HepG2 (cell line): ENCODE measurements around the gene APBA3. TPM values are rescaled to one million over a fixed set of nuclear protein-coding genes. Genes with fewer than 3 reads are reported as not detected.

ENCODE experiments used
- ATAC-seq: fragments of 200-7000 bp; cut with Tn5 transposase; 3 replicates; pipeline ENCODE4 v1.9.1; 2020; ENCODE audit warnings: mild to moderate bottlenecking, moderate library complexity
- BruUV-seq: library from RNA; stranded (reverse); fragments of 400-500 nt; replicated peaks from 2 replicates; lab custom pipeline; 2021; lab: Mats Ljungman, UMichigan
- CTCF ChIA-PET: fragments of 300-600 bp; formaldehyde crosslinking; extraction: SDS; loops from one replicate; lab custom pipeline; 2021; ENCODE audit warnings: low total read pairs, inconsistent platforms, low intra/inter-chr PET ratio; lab: Yijun Ruan, JAX
- POLR2A ChIA-PET: fragments of 350-600 bp; sonication (Branson Sonifier 250); formaldehyde crosslinking; loops from one replicate; lab custom pipeline; 2020; ENCODE audit warnings: antibody characterized with exemption, inconsistent platforms; lab: Yijun Ruan, JAX
- DNase-seq: peaks from one replicate; pipeline ENCODE4 v3.0.0-alpha.2; 2015; ENCODE audit warnings: low spot score
- FAIRE-seq: peaks from 3 replicates; lab custom pipeline; 2011; peaks lifted over from hg19 to GRCh38; lab: Jason Lieb, UNC
- H2AFZ ChIP-seq: one replicate; pipeline ENCODE4 v1.6.1; 2011; ENCODE audit warnings: low read length, inconsistent platforms
- H3K27ac ChIP-seq: fragments of 300-600 bp; 3 replicates; pipeline ENCODE4 v1.8.0; 2011; ENCODE audit warnings: mixed run types, mild to moderate bottlenecking, mixed read lengths, low read length, inconsistent platforms; ENCODE audit not compliant: insufficient read depth; ENCODE audit errors: extremely low read length
- H3K27me3 ChIP-seq, 2 experiments: fragments of 200-600 bp in 1 of 2; 2 replicates in 1 of 2; 3 replicates in 1 of 2; pipeline versions ENCODE4 v1.6.0 to v1.8.0; 2011; ENCODE audit warnings: low read length in 2 of 2, mild to moderate bottlenecking in 2 of 2, moderate library complexity in 2 of 2, inconsistent platforms in 1 of 2; ENCODE audit not compliant: insufficient read depth in 2 of 2, control insufficient read depth in 1 of 2
- H3K36me3 ChIP-seq, 2 experiments: fragments of 200-600 bp in 1 of 2; replicated peaks in 1 of 2; 2 replicates in 1 of 2; 3 replicates in 1 of 2; pipeline versions ENCODE4 v1.5.1 to v1.8.0; 2011; ENCODE audit warnings: low read length in 2 of 2, inconsistent platforms in 1 of 2; ENCODE audit not compliant: insufficient read depth in 2 of 2, control insufficient read depth in 1 of 2
- H3K4me1 ChIP-seq: 2 replicates; pipeline ENCODE4 v1.5.1; 2012; ENCODE audit warnings: low read length, inconsistent platforms; ENCODE audit not compliant: insufficient read depth
- H3K4me2 ChIP-seq: 2 replicates; pipeline ENCODE4 v1.6.0; 2011; ENCODE audit warnings: low read depth, low read length, inconsistent platforms
- H3K4me3 ChIP-seq, 3 experiments: fragments of 200-600 bp in 1 of 3; sonication (generic), shearing (Covaris generic) in 1 of 3; replicated peaks in 1 of 3; 2 replicates each; pipeline ENCODE4 v1.5.1; 2011 to 2016; ENCODE audit warnings: low read length in 3 of 3, inconsistent platforms in 2 of 3, low read depth in 2 of 3, mild to moderate bottlenecking in 2 of 3, control low read depth in 1 of 3, mixed read lengths in 1 of 3; ENCODE audit not compliant: insufficient read depth in 1 of 3
- H3K79me2 ChIP-seq: one replicate; pipeline ENCODE4 v1.6.1; 2011; ENCODE audit warnings: low read length, inconsistent platforms; ENCODE audit not compliant: insufficient read depth
- H3K9ac ChIP-seq: 2 replicates; pipeline ENCODE4 v1.6.0; 2011; ENCODE audit warnings: mild to moderate bottlenecking, low read depth, low read length, inconsistent platforms; ENCODE audit not compliant: insufficient read depth
- H3K9me3 ChIP-seq: 2 replicates; pipeline ENCODE4 v1.5.1; 2012; ENCODE audit warnings: mild to moderate bottlenecking, low read length
- H4K20me1 ChIP-seq: 2 replicates; pipeline ENCODE4 v1.6.0; 2011; ENCODE audit warnings: inconsistent platforms, mild to moderate bottlenecking, low read length, moderate library complexity; ENCODE audit not compliant: insufficient read depth
- AGO2 ChIP-seq: fragments of 200-400 bp; formaldehyde crosslinking; optimal IDR thresholded peaks from 2 replicates; pipeline ENCODE3; 2017; ENCODE audit warnings: mild to moderate bottlenecking, low read depth, low read length, moderate library complexity
- ARNT ChIP-seq: fragments of 450-650 bp; IDR thresholded peaks from 2 replicates; pipeline ENCODE4 v1.6.1; 2017
- CBX2 ChIP-seq, 2 experiments: fragments of 200-600 bp in 1 of 2; sonication (generic); formaldehyde crosslinking in 1 of 2; IDR thresholded peaks; 2 replicates each; pipeline versions ENCODE4 v1.7.0 to v1.8.1; 2018 to 2022; ENCODE audit warnings: low read depth in 2 of 2, low read length in 1 of 2, mild to moderate bottlenecking in 1 of 2, missing genetic modification reagents in 1 of 2
- DNMT3B ChIP-seq: conservative IDR thresholded peaks from 2 replicates; pipeline ENCODE4 v1.6.1; 2016; ENCODE audit warnings: missing biosample characterization, control low read depth
- NFKBIZ ChIP-seq: IDR thresholded peaks from 2 replicates; pipeline ENCODE4 v1.6.1; 2018; ENCODE audit warnings: missing genetic modification reagents, missing compliant biosample characterization
- YY1 ChIP-seq: IDR thresholded peaks from 2 replicates; pipeline ENCODE4 v1.6.1; 2011; ENCODE audit warnings: low read length, low read depth, moderate library complexity, mild to moderate bottlenecking; ENCODE audit not compliant: insufficient read depth, insufficient replicate concordance
- ZFAT ChIP-seq: sonication (generic); formaldehyde crosslinking; conservative IDR thresholded peaks from 2 replicates; pipeline ENCODE4 v1.8.1; 2023; ENCODE audit warnings: missing genetic modification reagents, inconsistent platforms
- ZKSCAN1 ChIP-seq: fragments of 150-350 bp; IDR thresholded peaks from 2 replicates; pipeline ENCODE4 v1.6.1; 2014; ENCODE audit warnings: low read length
- ZNF30 ChIP-seq: sonication (generic); formaldehyde crosslinking; IDR thresholded peaks from 2 replicates; pipeline ENCODE4 v1.5.0; 2020; ENCODE audit warnings: mild to moderate bottlenecking, missing genetic modification reagents
- ZNF629 ChIP-seq: sonication (generic); formaldehyde crosslinking; conservative IDR thresholded peaks from 2 replicates; pipeline ENCODE4 v1.5.0; 2020; ENCODE audit warnings: missing genetic modification reagents
- ZNF687 ChIP-seq: sonication (generic); formaldehyde crosslinking; IDR thresholded peaks from 2 replicates; pipeline ENCODE4 v1.5.1; 2020; ENCODE audit warnings: mild to moderate bottlenecking, missing genetic modification reagents, moderate library complexity
- WGBS: methylation state at CpG from one replicate; pipeline ENCODE4 v1.1.6; 2017; ENCODE audit warnings: low lambda C conversion rate; 5-methylcytosine and 5-hydroxymethylcytosine counted together
- in situ Hi-C: cut with HindIII; loops from 2 replicates; pipeline ENCODE4 v1.10.0; 2017; ENCODE audit warnings: low pct_unique_long_range_greater_than_20kb; ENCODE audit not compliant: extremely low pct_ligation_motif_present
- intact Hi-C: fragments of 100-400 bp; cut with micrococcal nuclease; formaldehyde crosslinking; loops from one replicate; pipeline ENCODE4 v1.10.0; 2022; ENCODE audit not compliant: unreplicated experiment
- polyA plus RNA-seq, 8 experiments: library from polyadenylated mRNA; depleted of rRNA in 3 of 8; stranded (reverse) in 7 of 8; unstranded in 1 of 8; fragments of >200 nt; fragmentation: Illumina TruSeq in 4 of 8; extraction: Trizol in 4 of 8; gene quantifications; 2 replicates each; pipeline versions ENCODE4 v1.2.1 to v1.2.3, GENCODE V29; 2011 to 2016; ENCODE audit warnings: low read depth in 4 of 8, missing spikeins in 1 of 8, mixed read lengths in 1 of 8; ENCODE audit not compliant: insufficient read depth in 1 of 8
- total RNA-seq, 5 experiments: library from RNA; depleted of rRNA; stranded (reverse); fragments of >200 nt; fragmentation: Illumina TruSeq; extraction: Trizol; gene quantifications; 2 replicates each; pipeline ENCODE4 v1.2.3, GENCODE V29; 2016; ENCODE audit warnings: low read depth in 1 of 5

APBA3 gene
- total and polyA plus RNA-seq, 2 of the 13 experiments (the other 11 are each of a cell fraction or from before 2014, with no cell fraction given): 14.2 to 14.3 TPM

GRCh38 chr19:3730457-3730958, 31.0 kb downstream of the APBA3 start:
- CTCF ChIA-PET: no interaction called here
- ATAC-seq: no peak

GRCh38 chr19:3725640-3726310, 35.7 kb downstream of the APBA3 start:
- H3K9ac ChIP-seq: no peak overlapping the region
- ATAC-seq (no peak), DNase-seq (no peak), FAIRE-seq (no peak)
- no peaks in the 10 kb centered on the region for H3K36me3 ChIP-seq
- no peak overlapping the region for H3K4me2 ChIP-seq
- H3K4me3 ChIP-seq: no peak overlapping the region
- H3K4me1 ChIP-seq: peaks cover 12% of the 10 kb centered on the region
- no peaks in the 10 kb centered on the region for H3K9me3 ChIP-seq
- no peak for TF ChIP-seq ARNT
- TF ChIP-seq CBX2 (IDR thresholded peaks at IDR 0.05; ENCODE audit: low read depth, low read length): no peak
- no peak for TF ChIP-seq CBX2 (CRISPR knock-in tag; IDR thresholded peaks at IDR 0.05; ENCODE audit: low read depth)
- TF ChIP-seq ZKSCAN1: no peak
- no peak for TF ChIP-seq ZNF30 (CRISPR knock-in tag)
- no peak for TF ChIP-seq YY1
- TF ChIP-seq ZNF629 (CRISPR knock-in tag): peak; percentile 85
- 0 out of 2 replicates have a peak, but pooled peaks have one; percentile 15 for TF ChIP-seq ZNF687 (CRISPR knock-in tag)
- H4K20me1 ChIP-seq: no peaks in the 10 kb centered on the region
- 69% methylated on average over 14 of the region's 14 CpGs for WGBS
- in situ Hi-C loops: no loop called here
- no peak overlapping the region for H2AFZ ChIP-seq
- CTCF ChIA-PET: no interaction called here
- POLR2A ChIA-PET: no interaction called here
- BruUV-seq: no TSS peak
- no peaks in the 10 kb centered on the region for H3K79me2 ChIP-seq
- H3K27me3 ChIP-seq: no peaks in the 10 kb centered on the region
- H3K27ac ChIP-seq: no peak overlapping the region
- intact Hi-C loops: no loop called here

More at GRCh38 chr19:3730457-3730958, 31.0 kb downstream of the APBA3 start:
- FAIRE-seq (no peak), DNase-seq (no peak)
- Histone ChIP-seq H3K9ac (no peak overlapping the region), H3K4me2 (no peak overlapping the region), H4K20me1 (no peaks in the 10 kb centered on the region), H3K27ac (no peak overlapping the region), H3K4me3 (no peak overlapping the region), H3K36me3 (no peaks in the 10 kb centered on the region), H3K79me2 (no peaks in the 10 kb centered on the region), H3K4me1 (0 out of 2 replicates have a peak, but pooled peaks cover 6% of the 10 kb centered on the region), H3K27me3 (no peaks in the 10 kb centered on the region), H3K9me3 (no peaks in the 10 kb centered on the region), H2AFZ (no peak overlapping the region)
- TF ChIP-seq ZFAT (CRISPR knock-in tag) (no peak), DNMT3B (CRISPR knock-in tag) (no peak), AGO2 (peak; percentile 41), NFKBIZ (CRISPR knock-in tag) (no peak)
- intact Hi-C loops: no loop called here
- POLR2A ChIA-PET: no interaction called here
- in situ Hi-C loops: no loop called here
- 94% methylated on average over 32 of the region's 32 CpGs for WGBS
- BruUV-seq: no TSS peak
